SU-DHL-6 (cell line): ENCODE measurements around the gene CYP2D6.

Experiments
- CTCF ChIP-seq: fragments of 200-600 bp; sonication (generic); IDR thresholded peaks from one replicate; pipeline ENCODE4 v1.5.1; 2017; ENCODE audit warnings: antibody characterized with exemption, mild to moderate bottlenecking, low read length, moderate library complexity; ENCODE audit not compliant: insufficient read depth, poor library complexity, severe bottlenecking
- EZH2phosphoT487 ChIP-seq: fragments of 200-600 bp; sonication (generic), shearing (Covaris generic); conservative IDR thresholded peaks from 2 replicates; pipeline ENCODE4 v1.6.1; 2018; ENCODE audit warnings: mild to moderate bottlenecking, antibody characterized with exemption, low read length, moderate library complexity, mixed read lengths

- TF ChIP-seq CTCF (no peak), EZH2phosphoT487 (no peak)
Measured at GRCh38 chr22:42171946-42172719, 41.5 kb upstream of the CYP2D6 start.
